Natural killer cell (primary cell): Measurements from ENCODE around the gene GCNA. TPM values are rescaled to one million over a fixed set of nuclear protein-coding genes. Genes with fewer than 3 reads are reported as not detected.

ENCODE experiments used
- ATAC-seq, 3 donors: fragments of 150-1000 bp in 2 of 3; fragments of 200-7000 bp in 1 of 3; cut with Tn5 transposase; 1 replicate in 1 of 3; 2 replicates in 2 of 3; pipeline ENCODE4 v1.10.0; 2021; ENCODE audit warnings: mild to moderate bottlenecking in 2 of 3, moderate library complexity in 2 of 3
- DNase-seq, 2 donors: peaks; one replicate each; pipeline versions ENCODE4 v3.0.0 to v3.0.0-alpha.2; 2013 to 2021; ENCODE audit warnings: mixed read lengths in 1 of 2
- H3K27ac ChIP-seq: one replicate; pipeline ENCODE4 v1.5.1; 2013; ENCODE audit warnings: mild to moderate bottlenecking, low read length
- H3K27me3 ChIP-seq: one replicate; pipeline ENCODE4 v1.6.1; 2013; ENCODE audit warnings: low read length; ENCODE audit not compliant: control insufficient read depth, insufficient read depth
- H3K36me3 ChIP-seq: one replicate; pipeline ENCODE4 v1.6.1; 2013; ENCODE audit warnings: low read length; ENCODE audit not compliant: control insufficient read depth, insufficient read depth
- H3K4me1 ChIP-seq: one replicate; pipeline ENCODE4 v1.6.1; 2013; ENCODE audit warnings: low read length; ENCODE audit not compliant: control insufficient read depth, insufficient read depth
- H3K4me3 ChIP-seq: one replicate; pipeline ENCODE4 v1.5.1; 2013; ENCODE audit warnings: low read length
- H3K9me3 ChIP-seq: one replicate; pipeline ENCODE4 v1.6.1; 2013; ENCODE audit warnings: low read length; ENCODE audit not compliant: control insufficient read depth, insufficient read depth
- H3K27ac Mint-ChIP-seq, 2 donors: one replicate each; pipeline ENCODE4 v1.8.0; 2022; ENCODE audit warnings: mild to moderate bottlenecking in 2 of 2, mixed read lengths in 2 of 2, moderate library complexity in 1 of 2
- H3K27me3 Mint-ChIP-seq, 2 donors: one replicate each; pipeline ENCODE4 v1.8.0; 2022; ENCODE audit warnings: low read depth in 2 of 2, mixed read lengths in 2 of 2
- H3K36me3 Mint-ChIP-seq: one replicate; pipeline ENCODE4 v1.8.0; 2022; ENCODE audit warnings: mixed read lengths
- H3K4me1 Mint-ChIP-seq, 2 donors: one replicate each; pipeline ENCODE4 v1.8.0; 2022; ENCODE audit warnings: mixed read lengths in 2 of 2
- H3K4me3 Mint-ChIP-seq: one replicate; pipeline ENCODE4 v1.8.0; 2022; ENCODE audit warnings: mild to moderate bottlenecking, moderate library complexity, mixed read lengths
- H3K9me3 Mint-ChIP-seq, 2 donors: one replicate each; pipeline ENCODE4 v1.8.0; 2022; ENCODE audit warnings: mixed read lengths in 2 of 2
- CTCF ChIP-seq: fragments of 200-600 bp; IDR thresholded peaks from one replicate; pipeline ENCODE4 v1.8.0; 2022; ENCODE audit warnings: antibody characterized with exemption
- WGBS: methylation state at CpG from one replicate; pipeline ENCODE4 v1.1.7; 2013; ENCODE audit warnings: missing lambda C conversion rate; ENCODE audit not compliant: insufficient coverage; 5-methylcytosine and 5-hydroxymethylcytosine counted together
- intact Hi-C: fragments of 100-400 bp; cut with micrococcal nuclease; formaldehyde crosslinking; loops from one replicate; pipeline ENCODE4 v1.14.2; 2022
- total RNA-seq, 4 donors: library from RNA; stranded (reverse); fragments of 120-200 nt in 1 of 4; gene quantifications; one replicate each; pipeline versions ENCODE4 v1.2.3 to v1.2.4, GENCODE V29; 2013 to 2022

The GCNA gene
- total RNA-seq, 3 donors from 2014 or later (not counting 1 experiment from before 2014, with no cell fraction given): 3.6 to 4.5 (median 3.7) TPM

- H3K9me3 Mint-ChIP-seq: no peaks in the 10 kb centered on the region
- intact Hi-C loops: no loop called here
These were observed 34.9 kb upstream of the GCNA start for GRCh38 chrX:71543316-71543715.

GRCh38 chrX:71545364-71545763, 32.9 kb upstream of the GCNA start:
- ATAC-seq: no peak
- no peaks in the 10 kb centered on the region for H3K27me3 ChIP-seq
- H3K27me3 Mint-ChIP-seq: no peaks in the 10 kb centered on the region
- H3K4me3 Mint-ChIP-seq: no peak overlapping the region
- WGBS: 92% methylated on average over 7 of the region's 7 CpGs
- H3K36me3 ChIP-seq: peaks cover 49% of the 10 kb centered on the region
- H3K9me3 Mint-ChIP-seq: no peaks in the 10 kb centered on the region
- no peak for TF ChIP-seq CTCF
- peaks cover 34 to 44% of the 10 kb centered on the region in 2 donors for H3K4me1 Mint-ChIP-seq
- no peaks in the 10 kb centered on the region for H3K9me3 ChIP-seq
- H3K27ac ChIP-seq: no peak overlapping the region
- H3K27ac Mint-ChIP-seq: peak overlapping the region in 1 of 2 donors; percentile 68
- intact Hi-C loops: no loop called here
- H3K4me3 ChIP-seq: no peak overlapping the region
- DNase-seq: peak in 1 of 2 donors; percentile 24
- H3K4me1 ChIP-seq: peaks cover 18% of the 10 kb centered on the region
- H3K36me3 Mint-ChIP-seq: peaks cover 7% of the 10 kb centered on the region

More at GRCh38 chrX:71543316-71543715, 34.9 kb upstream of the GCNA start:
- WGBS: 20% methylated on average over 1 of the region's 2 CpGs
- H3K4me1 ChIP-seq: peaks cover 24% of the 10 kb centered on the region
- H3K27ac ChIP-seq: no peak overlapping the region
- peaks cover 7% of the 10 kb centered on the region for H3K36me3 Mint-ChIP-seq
- H3K27me3 Mint-ChIP-seq: no peaks in the 10 kb centered on the region
- no peak overlapping the region for H3K4me3 ChIP-seq
- no peak for TF ChIP-seq CTCF
- peaks cover 45% of the 10 kb centered on the region for H3K36me3 ChIP-seq
- H3K4me3 Mint-ChIP-seq: peak overlapping the region; percentile 55
- H3K27ac Mint-ChIP-seq: peak overlapping the region; percentile 87 to 97
- H3K9me3 ChIP-seq: no peaks in the 10 kb centered on the region
- no peaks in the 10 kb centered on the region for H3K27me3 ChIP-seq
- DNase-seq (no peak), ATAC-seq (peak in 1 of 3 donors; percentile 55)
- H3K4me1 Mint-ChIP-seq: peaks cover 41 to 53% of the 10 kb centered on the region in 2 donors

GRCh38 chrX:71546879-71547278, 31.4 kb upstream of the GCNA start:
- WGBS: 96% methylated on average over 12 of the region's 13 CpGs
- peaks cover 9% of the 10 kb centered on the region for H3K4me1 ChIP-seq

More at GRCh38 chrX:71546879-71547278, 31.4 kb upstream of the GCNA start:
- Mint-ChIP-seq H3K4me3 (no peak overlapping the region), H3K27ac (no peak overlapping the region), H3K4me1 (peaks cover 24 to 32% of the 10 kb centered on the region in 2 donors), H3K9me3 (no peaks in the 10 kb centered on the region), H3K36me3 (peaks cover 7% of the 10 kb centered on the region), H3K27me3 (no peaks in the 10 kb centered on the region)
- peaks cover 49% of the 10 kb centered on the region for H3K36me3 ChIP-seq
- H3K4me3 ChIP-seq: no peak overlapping the region
- no peak for TF ChIP-seq CTCF
- no peaks in the 10 kb centered on the region for H3K27me3 ChIP-seq
- intact Hi-C loops: no loop called here
- H3K27ac ChIP-seq: no peak overlapping the region
- ATAC-seq (no peak), DNase-seq (no peak)
- H3K9me3 ChIP-seq: no peaks in the 10 kb centered on the region
